ENCODE data around the gene LZTR1. TPM values are rescaled to one million over a fixed set of nuclear protein-coding genes. Genes with fewer than 3 reads are reported as not detected.
A peak's percentile ranks its signal among the peaks of the same experiment; 100 is the strongest.

The LZTR1 gene
- total and polyA plus RNA-seq, 2 experiments from 2014 or later, result 9.2 to 39.9 TPM

DNA sequence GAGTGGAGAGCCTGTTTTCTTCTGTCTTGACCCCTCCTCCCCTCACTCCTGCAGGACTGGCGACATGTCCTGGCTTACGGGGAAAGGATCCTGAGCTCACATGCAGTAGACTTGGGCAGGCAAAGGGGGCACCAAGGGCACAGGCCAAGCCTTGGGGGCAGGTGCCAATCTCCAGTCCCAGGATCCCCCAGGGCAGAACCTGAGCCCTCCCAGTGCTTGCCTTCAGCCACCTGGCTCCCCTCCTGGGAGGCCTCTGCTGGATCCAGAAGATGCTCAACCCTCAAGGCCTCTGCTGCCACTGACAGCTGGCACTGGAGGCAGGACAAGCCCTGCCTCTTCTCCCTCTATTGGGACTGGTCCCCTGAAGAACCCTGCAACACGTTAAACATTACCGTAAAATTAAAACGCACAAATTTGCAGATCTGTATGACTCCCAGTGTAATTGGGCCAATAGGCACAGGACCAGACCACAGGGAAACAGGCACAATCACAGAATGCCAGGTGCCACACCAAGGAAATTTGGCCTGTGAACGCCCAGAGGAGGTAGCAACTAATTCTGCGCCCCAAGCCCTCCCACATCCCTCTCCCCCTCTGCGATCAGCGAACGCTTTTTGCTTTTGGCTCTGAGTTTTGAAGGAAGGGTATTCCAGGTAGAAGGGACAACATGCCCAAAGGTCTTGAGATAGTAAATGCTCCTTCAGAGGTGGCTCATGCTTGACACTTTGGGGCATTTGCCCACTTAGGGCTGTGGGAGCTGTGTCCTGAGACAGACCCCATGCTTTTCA is 967 bp upstream of the LZTR1 start:
- peaks cover 28% of the 10 kb centered on the region for H3K27me3 Mint-ChIP-seq (ENCODE audit: insufficient read depth, low read depth, poor library complexity)
- peak overlapping the region; percentile 95 for H3K4me3 Mint-ChIP-seq
- H3K4me1 Mint-ChIP-seq, result peaks cover 15% of the 10 kb centered on the region
- Histone ChIP-seq H3K9me2 (ENCODE audit: insufficient read depth) (0 out of 2 replicates have a peak, but pooled peaks cover 6% of the 10 kb centered on the region), H4K20me1 (replicated peaks; ENCODE audit: insufficient read depth) (no peaks in the 10 kb centered on the region), H3K4me2 (peak overlapping the region; percentile 97), H3K4me1 (ENCODE audit: insufficient read depth) (peaks cover 11% of the 10 kb centered on the region; the same call in 1 of the 2 replicates), H3K27ac (ENCODE audit: low read depth) (0 out of 2 replicates have a peak overlapping the region, but pooled peaks have one; percentile 79), H3K4me3 (peak overlapping the region; percentile 93), H2AFZ (peak overlapping the region; percentile 94; the same call in 1 of the 2 replicates), H3K79me2 (replicated peaks; ENCODE audit: insufficient read depth) (no peaks in the 10 kb centered on the region), H3K27me3 (ENCODE audit: insufficient read depth) (no peaks in the 10 kb centered on the region), H3F3A (replicated peaks; ENCODE audit: low read depth) (no peaks in the 10 kb centered on the region), H3K36me3 (ENCODE audit: insufficient read depth) (no peaks in the 10 kb centered on the region; the same call in 1 of the 2 replicates)
- peak overlapping the region; percentile 70 for H3K27ac Mint-ChIP-seq
- DNase-seq (ENCODE audit: low spot score) (no peak), ATAC-seq (no peak)
- H3K9me3 Mint-ChIP-seq, result peaks cover 20% of the 10 kb centered on the region
- H3K36me3 Mint-ChIP-seq (ENCODE audit: low read depth), result peaks cover 7% of the 10 kb centered on the region; the same call in 1 of the 3 replicates
- TF ChIP-seq ZNF114 (CRISPR knock-in tag; IDR thresholded peaks at IDR 0.05) (no peak), REST (IDR thresholded peaks at IDR 0.05; ENCODE audit: unreplicated experiment) (no peak), EZH2phosphoT487 (IDR thresholded peaks at IDR 0.05; ENCODE audit: unreplicated experiment) (no peak), JUNB (IDR thresholded peaks at IDR 0.05; ENCODE audit: unreplicated experiment) (no peak)

GRCh38 chr22:20982563-20982882 is 426 bp downstream of the LZTR1 start:
- Histone ChIP-seq H3F3A (replicated peaks; ENCODE audit: low read depth) (no peaks in the 10 kb centered on the region), H3K27ac (ENCODE audit: low read depth) (no peak overlapping the region), H3K27me3 (ENCODE audit: insufficient read depth) (no peaks in the 10 kb centered on the region), H2AFZ (peak overlapping the region; percentile 98), H3K79me2 (replicated peaks; ENCODE audit: insufficient read depth) (no peaks in the 10 kb centered on the region), H4K20me1 (replicated peaks; ENCODE audit: insufficient read depth) (no peaks in the 10 kb centered on the region), H3K4me1 (ENCODE audit: insufficient read depth) (peaks cover 11% of the 10 kb centered on the region; the same call in 1 of the 2 replicates), H3K9me2 (ENCODE audit: insufficient read depth) (0 out of 2 replicates have a peak, but pooled peaks cover 6% of the 10 kb centered on the region), H3K36me3 (ENCODE audit: insufficient read depth) (no peaks in the 10 kb centered on the region; the same call in 1 of the 2 replicates), H3K4me3 (peak overlapping the region; percentile 93), H3K4me2 (peak overlapping the region; percentile 97)
- Mint-ChIP-seq H3K36me3 (ENCODE audit: low read depth) (peaks cover 10% of the 10 kb centered on the region; the same call in 1 of the 3 replicates), H3K9me3 (peaks cover 17% of the 10 kb centered on the region), H3K27ac (no peak overlapping the region; the same call in 1 of the 2 replicates), H3K27me3 (ENCODE audit: insufficient read depth, low read depth, poor library complexity) (peaks cover 22% of the 10 kb centered on the region), H3K4me1 (peaks cover 15% of the 10 kb centered on the region), H3K4me3 (peak overlapping the region; percentile 95)
- DNase-seq (ENCODE audit: low spot score), result no peak
- peak; percentile 7 for ATAC-seq
- TF ChIP-seq REST (IDR thresholded peaks at IDR 0.05; ENCODE audit: unreplicated experiment), result no peak
- TF ChIP-seq STAT1 (IDR thresholded peaks at IDR 0.05; ENCODE audit: unreplicated experiment), result no peak
- TF ChIP-seq EZH2 (IDR thresholded peaks at IDR 0.05; ENCODE audit: low read depth, unreplicated experiment), result no peak
- TF ChIP-seq POLR2AphosphoS5 (IDR thresholded peaks at IDR 0.05; ENCODE audit: low read depth), result no peak
- no peak for TF ChIP-seq EZH2phosphoT487 (IDR thresholded peaks at IDR 0.05; ENCODE audit: unreplicated experiment)
- TF ChIP-seq CTCF (conservative IDR thresholded peaks at IDR 0.05; ENCODE audit: low read depth in 2 of 2), result no peak
- no peak for TF ChIP-seq ETS1 (IDR thresholded peaks at IDR 0.05)
- TF ChIP-seq ZNF331 (CRISPR knock-in tag; IDR thresholded peaks at IDR 0.05; ENCODE audit: low read depth), result no peak
- TF ChIP-seq ZNF114 (CRISPR knock-in tag; IDR thresholded peaks at IDR 0.05), result no peak
